ENCODE measurements around the gene GNB1L.

DNA sequence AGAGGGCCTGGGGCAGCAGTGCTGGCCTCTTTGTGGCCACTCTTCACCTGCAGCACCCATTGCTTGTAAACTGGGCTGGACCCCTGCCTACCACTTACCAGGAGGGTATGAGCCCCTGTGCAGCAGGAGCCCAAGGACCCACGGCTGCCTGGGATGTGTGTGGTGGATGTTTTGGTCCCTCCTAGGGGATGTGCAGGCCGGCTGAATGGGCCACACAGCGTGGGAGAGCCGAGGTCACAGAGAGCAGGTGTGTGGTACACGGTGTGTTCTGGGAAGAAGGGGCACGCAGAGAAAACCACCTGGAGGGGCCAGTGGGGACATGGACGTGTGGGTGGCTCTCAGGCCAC is 19.3 kb upstream of the GNB1L start:
- TF ChIP-seq RAD21 (conservative IDR thresholded peaks at IDR 0.05) (no peak), CTCF (IDR thresholded peaks at IDR 0.05; ENCODE audit: poor library complexity, severe bottlenecking) (no peak), EZH2 (IDR thresholded peaks at IDR 0.05; ENCODE audit: borderline replicate concordance, insufficient read depth, low read length, poor library complexity, severe bottlenecking) (no peak), SMC3 (conservative IDR thresholded peaks at IDR 0.05; ENCODE audit: poor library complexity) (no peak), POLR2AphosphoS5 (IDR thresholded peaks at IDR 0.05) (no peak), TAF1 (IDR thresholded peaks at IDR 0.05; ENCODE audit: low read depth) (no peak), EP300 (conservative IDR thresholded peaks at IDR 0.05; ENCODE audit: poor library complexity, severe bottlenecking) (no peak), MXI1 (conservative IDR thresholded peaks at IDR 0.05; ENCODE audit: poor library complexity, severe bottlenecking) (no peak)
- TF ChIP-seq, protein P1, sequence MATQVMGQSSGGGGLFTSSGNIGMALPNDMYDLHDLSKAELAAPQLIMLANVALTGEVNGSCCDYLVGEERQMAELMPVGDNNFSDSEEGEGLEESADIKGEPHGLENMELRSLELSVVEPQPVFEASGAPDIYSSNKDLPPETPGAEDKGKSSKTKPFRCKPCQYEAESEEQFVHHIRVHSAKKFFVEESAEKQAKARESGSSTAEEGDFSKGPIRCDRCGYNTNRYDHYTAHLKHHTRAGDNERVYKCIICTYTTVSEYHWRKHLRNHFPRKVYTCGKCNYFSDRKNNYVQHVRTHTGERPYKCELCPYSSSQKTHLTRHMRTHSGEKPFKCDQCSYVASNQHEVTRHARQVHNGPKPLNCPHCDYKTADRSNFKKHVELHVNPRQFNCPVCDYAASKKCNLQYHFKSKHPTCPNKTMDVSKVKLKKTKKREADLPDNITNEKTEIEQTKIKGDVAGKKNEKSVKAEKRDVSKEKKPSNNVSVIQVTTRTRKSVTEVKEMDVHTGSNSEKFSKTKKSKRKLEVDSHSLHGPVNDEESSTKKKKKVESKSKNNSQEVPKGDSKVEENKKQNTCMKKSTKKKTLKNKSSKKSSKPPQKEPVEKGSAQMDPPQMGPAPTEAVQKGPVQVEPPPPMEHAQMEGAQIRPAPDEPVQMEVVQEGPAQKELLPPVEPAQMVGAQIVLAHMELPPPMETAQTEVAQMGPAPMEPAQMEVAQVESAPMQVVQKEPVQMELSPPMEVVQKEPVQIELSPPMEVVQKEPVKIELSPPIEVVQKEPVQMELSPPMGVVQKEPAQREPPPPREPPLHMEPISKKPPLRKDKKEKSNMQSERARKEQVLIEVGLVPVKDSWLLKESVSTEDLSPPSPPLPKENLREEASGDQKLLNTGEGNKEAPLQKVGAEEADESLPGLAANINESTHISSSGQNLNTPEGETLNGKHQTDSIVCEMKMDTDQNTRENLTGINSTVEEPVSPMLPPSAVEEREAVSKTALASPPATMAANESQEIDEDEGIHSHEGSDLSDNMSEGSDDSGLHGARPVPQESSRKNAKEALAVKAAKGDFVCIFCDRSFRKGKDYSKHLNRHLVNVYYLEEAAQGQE (IDR thresholded peaks at IDR 0.05; ENCODE audit: borderline replicate concordance): no peak
